H1 (cell line): ENCODE measurements around the gene CRHR1. TPM values are rescaled to one million over a fixed set of nuclear protein-coding genes. Genes with fewer than 3 reads are reported as not detected.

Experiments
- CTCF ChIA-PET: fragments of 300-600 bp; sonication (Branson Sonifier 250); formaldehyde crosslinking; loops from one replicate; lab custom pipeline; 2021; ENCODE audit not compliant: partially characterized antibody; lab: Charles Lee
- POLR2A ChIA-PET: fragments of 300-600 bp; sonication (Branson Sonifier 250); formaldehyde crosslinking; loops from one replicate; lab custom pipeline; 2021; ENCODE audit warnings: inconsistent platforms; ENCODE audit not compliant: partially characterized antibody; lab: Charles Lee
- DNase-seq, 2 experiments: peaks; one replicate each; pipeline versions ENCODE4 v3.0.0 to v3.0.0-alpha.2; 2010 to 2022; ENCODE audit warnings: low spot score in 2 of 2, low read depth in 1 of 2, mixed read lengths in 1 of 2
- FAIRE-seq: peaks from 2 replicates; lab custom pipeline; 2011; peaks lifted over from hg19 to GRCh38; lab: Jason Lieb, UNC
- H2AFZ ChIP-seq: 2 replicates; pipeline ENCODE4 v1.8.1; 2012; ENCODE audit warnings: low read length, inconsistent platforms
- H2AK5ac ChIP-seq: 2 replicates; pipeline ENCODE4 v1.6.1; 2013; ENCODE audit warnings: low read depth, low read length
- H2BK120ac ChIP-seq: replicated peaks from 2 replicates; pipeline ENCODE3; 2013; ENCODE audit warnings: low read depth, low read length, inconsistent platforms
- H2BK12ac ChIP-seq: 2 replicates; pipeline ENCODE4 v1.6.1; 2013; ENCODE audit warnings: low read depth, low read length
- H2BK15ac ChIP-seq: 2 replicates; pipeline ENCODE4 v1.6.1; 2013; ENCODE audit warnings: low read length
- H2BK20ac ChIP-seq: 2 replicates; pipeline ENCODE4 v1.6.1; 2013; ENCODE audit warnings: low read length
- H2BK5ac ChIP-seq: 2 replicates; pipeline ENCODE4 v1.6.1; 2013; ENCODE audit warnings: low read depth, low read length
- H3K14ac ChIP-seq: 2 replicates; pipeline ENCODE4 v1.6.1; 2013; ENCODE audit warnings: inconsistent platforms; ENCODE audit not compliant: insufficient read length
- H3K18ac ChIP-seq: 2 replicates; pipeline ENCODE4 v1.6.1; 2013; ENCODE audit warnings: low read length; ENCODE audit errors: extremely low read depth
- H3K23ac ChIP-seq: 2 replicates; pipeline ENCODE4 v1.6.1; 2013; ENCODE audit warnings: inconsistent platforms; ENCODE audit not compliant: insufficient read length
- H3K23me2 ChIP-seq: 2 replicates; pipeline ENCODE4 v1.6.1; 2013; ENCODE audit warnings: low read depth, low read length
- H3K27ac ChIP-seq: 2 replicates; pipeline ENCODE4 v1.6.1; 2011; ENCODE audit warnings: low read depth, low read length, inconsistent platforms
- H3K27me3 ChIP-seq, 4 experiments: replicated peaks in 1 of 4; 1 replicate in 1 of 4; 2 replicates in 3 of 4; pipeline versions ENCODE4 v1.6.1 to v1.8.1; 2011 to 2013; ENCODE audit warnings: low read length in 3 of 4, mild to moderate bottlenecking in 3 of 4, inconsistent platforms in 2 of 4, mixed read lengths in 2 of 4, moderate library complexity in 1 of 4; ENCODE audit not compliant: control insufficient read depth in 3 of 4, insufficient read depth in 3 of 4; ENCODE audit errors: extremely low read depth in 1 of 4
- H3K36me3 ChIP-seq, 4 experiments: 2 replicates each; pipeline versions ENCODE4 v1.6.1 to v1.8.1; 2011 to 2013; ENCODE audit warnings: mild to moderate bottlenecking in 4 of 4, low read length in 3 of 4, moderate library complexity in 2 of 4, control low read depth in 1 of 4, inconsistent platforms in 1 of 4; ENCODE audit not compliant: insufficient read depth in 4 of 4, control insufficient read depth in 2 of 4
- H3K4ac ChIP-seq: replicated peaks from 2 replicates; pipeline ENCODE3; 2013; ENCODE audit warnings: low read length, low read depth, mixed read lengths, inconsistent platforms; ENCODE audit not compliant: insufficient read length
- H3K4me1 ChIP-seq, 4 experiments: replicated peaks in 1 of 4; 1 replicate in 1 of 4; 2 replicates in 3 of 4; pipeline versions ENCODE4 v1.6.1 to v1.8.1; 2011 to 2013; ENCODE audit warnings: low read length in 3 of 4, inconsistent platforms in 2 of 4, mixed read lengths in 1 of 4; ENCODE audit not compliant: insufficient read depth in 4 of 4, control insufficient read depth in 3 of 4
- H3K4me2 ChIP-seq, 2 experiments: 2 replicates each; pipeline versions ENCODE4 v1.6.1 to v1.8.1; 2011 to 2013; ENCODE audit warnings: low read depth in 2 of 2, low read length in 2 of 2, control low read depth in 1 of 2, inconsistent platforms in 1 of 2, mild to moderate bottlenecking in 1 of 2; ENCODE audit not compliant: insufficient read depth in 1 of 2
- H3K4me3 ChIP-seq, 4 experiments: fragments of 200-600, 300-600 bp in 1 of 4; sonication (generic), shearing (Covaris generic), sonication (Bioruptor Twin) in 1 of 4; 2 replicates each; pipeline versions ENCODE4 v1.5.1 to v1.8.1; 2011 to 2016; ENCODE audit warnings: low read length in 4 of 4, low read depth in 3 of 4, control low read depth in 2 of 4, inconsistent platforms in 2 of 4, mild to moderate bottlenecking in 2 of 4, mixed read lengths in 1 of 4, moderate library complexity in 1 of 4; ENCODE audit not compliant: insufficient read depth in 2 of 4; ENCODE audit errors: extremely low read depth in 1 of 4
- H3K56ac ChIP-seq: replicated peaks from 2 replicates; pipeline ENCODE3; 2013; ENCODE audit warnings: low read depth, mild to moderate bottlenecking, mixed read lengths, low read length, inconsistent platforms; ENCODE audit not compliant: insufficient read length
- H3K79me1 ChIP-seq: 2 replicates; pipeline ENCODE4 v1.6.1; 2013; ENCODE audit warnings: low read depth, low read length, control low read depth
- H3K79me2 ChIP-seq, 2 experiments: 2 replicates each; pipeline versions ENCODE4 v1.6.1 to v1.8.1; 2012 to 2013; ENCODE audit warnings: low read length in 2 of 2, mild to moderate bottlenecking in 2 of 2, inconsistent platforms in 1 of 2; ENCODE audit not compliant: insufficient read depth in 2 of 2, control insufficient read depth in 1 of 2
- H3K9ac ChIP-seq, 4 experiments: replicated peaks in 1 of 4; 1 replicate in 1 of 4; 2 replicates in 3 of 4; pipeline versions ENCODE4 v1.6.1 to v1.8.1; 2011 to 2013; ENCODE audit warnings: low read depth in 3 of 4, low read length in 3 of 4, control low read depth in 2 of 4, mild to moderate bottlenecking in 2 of 4, moderate library complexity in 2 of 4, inconsistent platforms in 1 of 4; ENCODE audit errors: extremely low read depth in 1 of 4
- H3K9me3 ChIP-seq, 2 experiments: 2 replicates each; pipeline versions ENCODE4 v1.6.1 to v1.8.1; 2012 to 2013; ENCODE audit warnings: mild to moderate bottlenecking in 2 of 2, moderate library complexity in 2 of 2, control low read depth in 1 of 2, inconsistent platforms in 1 of 2, low read depth in 1 of 2, low read length in 1 of 2, mixed read lengths in 1 of 2; ENCODE audit not compliant: insufficient read depth in 2 of 2
- H4K20me1 ChIP-seq, 2 experiments: replicated peaks in 1 of 2; 2 replicates each; pipeline versions ENCODE3 to v1.8.1; 2011 to 2013; ENCODE audit warnings: inconsistent platforms in 2 of 2, low read length in 2 of 2, mild to moderate bottlenecking in 1 of 2; ENCODE audit not compliant: insufficient read depth in 2 of 2, control insufficient read depth in 1 of 2
- H4K5ac ChIP-seq: 2 replicates; pipeline ENCODE4 v1.6.1; 2013; ENCODE audit warnings: low read length, low read depth, mixed read lengths, inconsistent platforms; ENCODE audit not compliant: insufficient read length
- H4K8ac ChIP-seq: 2 replicates; pipeline ENCODE4 v1.8.0; 2013; ENCODE audit warnings: mild to moderate bottlenecking, moderate library complexity, low read length, inconsistent platforms; ENCODE audit not compliant: insufficient read depth; ENCODE audit errors: extremely low read depth
- H4K91ac ChIP-seq: replicated peaks from 2 replicates; pipeline ENCODE3; 2013; ENCODE audit warnings: low read length, mixed read lengths, inconsistent platforms; ENCODE audit not compliant: insufficient read length
- BACH1 ChIP-seq: IDR thresholded peaks from 2 replicates; pipeline ENCODE4 v1.6.1; 2012; ENCODE audit warnings: low read length, improper control_type of control experiment
- BRCA1 ChIP-seq: IDR thresholded peaks from 2 replicates; pipeline ENCODE4 v1.6.1; 2012; ENCODE audit warnings: low read depth, low read length, improper control_type of control experiment
- CREB1 ChIP-seq: IDR thresholded peaks from 2 replicates; pipeline ENCODE4 v1.6.1; 2012; ENCODE audit warnings: inconsistent platforms
- CTBP2 ChIP-seq: IDR thresholded peaks from 2 replicates; pipeline ENCODE4 v1.7.0; 2011; ENCODE audit warnings: borderline replicate concordance, mild to moderate bottlenecking, moderate library complexity, mixed read lengths, low read length; ENCODE audit not compliant: insufficient read depth, insufficient read length
- EGR1 ChIP-seq: IDR thresholded peaks from 2 replicates; pipeline ENCODE4 v1.6.1; 2011; ENCODE audit warnings: low read depth, low read length, borderline replicate concordance
- EP300 ChIP-seq, 2 experiments: IDR thresholded peaks; 1 replicate in 1 of 2; 2 replicates in 1 of 2; pipeline ENCODE4 v1.6.1; 2011 to 2012; ENCODE audit warnings: low read depth in 2 of 2, low read length in 2 of 2, mild to moderate bottlenecking in 2 of 2, borderline replicate concordance in 1 of 2, inconsistent platforms in 1 of 2, moderate library complexity in 1 of 2
- GABPA ChIP-seq: IDR thresholded peaks from 2 replicates; pipeline ENCODE4 v1.6.1; 2011; ENCODE audit warnings: mild to moderate bottlenecking, low read length, moderate library complexity, borderline replicate concordance; ENCODE audit not compliant: insufficient read depth
- HDAC6 ChIP-seq: IDR thresholded peaks from one replicate; pipeline ENCODE4 v1.7.1; 2012; ENCODE audit warnings: low read depth, mild to moderate bottlenecking, inconsistent platforms, low read length, moderate library complexity
- RAD21 ChIP-seq, 2 experiments: IDR thresholded peaks in 1 of 2; conservative IDR thresholded peaks in 1 of 2; 2 replicates each; pipeline ENCODE4 v1.6.1; 2011; ENCODE audit warnings: low read depth in 2 of 2, low read length in 2 of 2, improper control_type of control experiment in 1 of 2, inconsistent platforms in 1 of 2, mild to moderate bottlenecking in 1 of 2, moderate library complexity in 1 of 2
- SAP30 ChIP-seq: fragments of 300-600 bp; sonication (generic); IDR thresholded peaks from 2 replicates; pipeline ENCODE4 v1.7.1; 2012; ENCODE audit warnings: low read length, moderate library complexity, mild to moderate bottlenecking, inconsistent platforms; ENCODE audit not compliant: insufficient read depth, insufficient replicate concordance
- TAF1 ChIP-seq: IDR thresholded peaks from 2 replicates; pipeline ENCODE4 v1.6.1; 2011; ENCODE audit warnings: mild to moderate bottlenecking, low read depth, low read length
- TAF7 ChIP-seq: optimal IDR thresholded peaks from 2 replicates; pipeline ENCODE3; 2011; ENCODE audit warnings: low read depth, mild to moderate bottlenecking, inconsistent platforms, low read length, moderate library complexity, borderline replicate concordance
- YY1 ChIP-seq: IDR thresholded peaks from 2 replicates; pipeline ENCODE4 v1.6.1; 2011; ENCODE audit warnings: low read depth, mild to moderate bottlenecking, low read length
- ZNF274 ChIP-seq: IDR thresholded peaks from 2 replicates; pipeline ENCODE4 v1.7.0; 2012; ENCODE audit warnings: low read length, borderline replicate concordance; ENCODE audit errors: extremely low read depth
- WGBS, 2 experiments: shearing (Covaris generic) in 1 of 2; methylation state at CpG; one replicate each; pipeline versions ENCODE4 v1.1.6 to v1.1.7; 2013 to 2015; ENCODE audit warnings: low lambda C conversion rate in 2 of 2, mixed read lengths in 2 of 2, inconsistent platforms in 1 of 2, low coverage in 1 of 2, missing lambda C conversion rate in 1 of 2; ENCODE audit not compliant: insufficient replicate concordance in 2 of 2, insufficient coverage in 1 of 2, insufficient read length in 1 of 2; ENCODE audit errors: extremely low coverage in 1 of 2, missing lambda C conversion rate in 1 of 2; 5-methylcytosine and 5-hydroxymethylcytosine counted together
- polyA plus RNA-seq, 7 experiments: library from polyadenylated mRNA; depleted of rRNA in 3 of 7; stranded (reverse) in 5 of 7; unstranded in 2 of 7; fragments of >200 nt in 5 of 7; fragments of 200-250 nt in 2 of 7; gene quantifications; 1 replicate in 5 of 7; 2 replicates in 1 of 7; 4 replicates in 1 of 7; pipeline versions ENCODE4 v1.2.1 to v1.2.3, GENCODE V29; 2011 to 2013; ENCODE audit warnings: missing spikeins in 2 of 7, mixed read lengths in 2 of 7
- total RNA-seq: library from RNA; stranded (reverse); fragmentation: NEBNext Ultra II Directional; extraction: Animal tissue kit (Norgen Biotek cat#: 25700); gene quantifications from 2 replicates; pipeline ENCODE4 v1.2.1, GENCODE V29; 2021

CRHR1 gene
- total and polyA plus RNA-seq, 2 of the 8 experiments (the other 6 are each of a cell fraction or from before 2014, with no cell fraction given) = 0.56 to 1.7 TPM

DNA sequence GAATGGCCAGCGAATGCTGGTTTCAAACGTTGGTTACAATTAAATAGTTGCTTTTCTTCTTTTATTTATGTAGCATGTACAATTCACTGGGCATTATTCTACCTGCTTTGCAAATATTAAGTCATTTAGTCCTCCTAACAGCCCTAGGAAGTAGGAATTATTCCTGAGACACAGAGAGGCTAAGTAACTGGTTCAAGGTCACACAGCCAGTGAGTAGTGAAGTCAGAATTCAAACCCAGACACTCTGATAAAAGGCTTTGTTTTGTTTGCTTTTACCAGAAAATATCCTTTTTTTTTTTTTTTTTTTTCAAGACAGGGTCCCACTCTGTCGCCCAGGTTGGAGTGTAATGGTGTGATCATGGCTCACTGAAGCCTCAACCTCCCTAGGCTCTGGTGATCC lies 2.2 kb downstream of the CRHR1 start:
- no peak overlapping the region for H2BK12ac ChIP-seq
- no peak overlapping the region for H4K5ac ChIP-seq
- H3K4me1 ChIP-seq = peaks cover 0 to 27% (median 7%) of the 10 kb centered on the region in 4 experiments; a peak in 6 of 7 replicates
- no peaks in the 10 kb centered on the region for H3K79me2 ChIP-seq
- H4K91ac ChIP-seq = no peak overlapping the region
- FAIRE-seq = no peak
- H2BK5ac ChIP-seq = no peak overlapping the region
- H3K27me3 ChIP-seq = peaks cover 12 to 69% (median 50%) of the 10 kb centered on the region in 4 experiments
- POLR2A ChIA-PET = no interaction called here
- H3K23me2 ChIP-seq = peaks cover 17% of the 10 kb centered on the region; the same call in 1 of the 2 replicates
- H3K4me3 ChIP-seq = no peak overlapping the region
- H3K9me3 ChIP-seq = no peaks in the 10 kb centered on the region
- DNase-seq = no peak
- no peak overlapping the region for H2AFZ ChIP-seq
- no peak overlapping the region for H2BK15ac ChIP-seq
- no peak overlapping the region for H3K27ac ChIP-seq
- WGBS, 2 experiments = 74% methylated on average over 2 of the region's 3 CpGs; no CpG with 5 or more reads in 1 of the 2 experiments
- no peak overlapping the region for H3K4ac ChIP-seq
- no peak overlapping the region for H2AK5ac ChIP-seq
- no peaks in the 10 kb centered on the region for H3K79me1 ChIP-seq
- H3K14ac ChIP-seq = no peak overlapping the region
- H4K8ac ChIP-seq = no peak overlapping the region
- H2BK20ac ChIP-seq = no peak overlapping the region
- H2BK120ac ChIP-seq = no peak overlapping the region
- H3K56ac ChIP-seq = no peak overlapping the region
- no peak overlapping the region for H3K23ac ChIP-seq
- no peak overlapping the region for H3K9ac ChIP-seq
- no peak overlapping the region for H3K18ac ChIP-seq
- no peaks in the 10 kb centered on the region for H3K36me3 ChIP-seq
- no peaks in the 10 kb centered on the region for H4K20me1 ChIP-seq
- H3K4me2 ChIP-seq = no peak overlapping the region; a peak in 1 of 4 replicates
- CTCF ChIA-PET = interaction anchor here (0.6 to 2.5 kb wide), 8 partner anchors 9 to 145 kb away, joined by 3 to 19 read pairs (median 4); no protein-coding TSS in a partner anchor
- TF ChIP-seq CTBP2 (no peak), BRCA1 (no peak), ZNF274 (no peak), HDAC6 (no peak), EP300 (IDR thresholded peaks at IDR 0.05; ENCODE audit: borderline replicate concordance in 1 of 2, low read depth in 2 of 2, low read length in 2 of 2) (no peak), GABPA (no peak), YY1 (no peak), SAP30 (no peak), RAD21 (IDR thresholded peaks at IDR 0.05 in 1 of 2, conservative IDR thresholded peaks at IDR 0.05 in 1 of 2; ENCODE audit: low read depth in 2 of 2, low read length in 2 of 2) (no peak), TAF7 (no peak), BACH1 (no peak), CREB1 (no peak), TAF1 (no peak), EGR1 (no peak)
